HTERT RPE-1 (cell line): ENCODE measurements around the gene ALG1.
"Not testable (repeated sequence)": the region's sequence is repeated elsewhere in the genome, so short reads cannot be mapped to it uniquely, and the experiment has no call there.

ENCODE experiments used
- in situ Hi-C: fragments of 300-500 bp; cut with MboI; formaldehyde crosslinking; loops from 4 replicates; pipeline ENCODE4 v1.14.3; 2020; ENCODE audit warnings: low sequenced_read_pairs

Gene ALG1

DNA sequence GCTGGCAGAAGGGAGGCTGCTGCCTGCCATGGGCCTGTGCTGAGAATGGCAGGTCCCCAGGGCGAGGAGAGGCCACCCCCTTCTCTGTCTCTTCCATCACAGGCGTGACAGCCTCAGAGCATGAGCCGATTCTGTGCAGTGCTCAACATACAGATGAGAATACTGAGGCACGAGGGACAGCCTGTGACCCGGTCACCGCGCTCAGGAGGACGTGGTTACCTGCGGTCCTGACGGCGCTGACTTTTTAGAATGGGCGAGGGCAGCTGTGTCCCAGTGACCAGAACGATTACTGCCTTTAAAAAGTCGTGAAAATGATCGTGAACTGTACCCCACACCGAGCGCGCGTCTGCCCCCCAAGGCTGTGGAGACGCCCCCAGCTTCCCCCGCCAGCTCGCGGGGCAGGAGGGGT lies 25.4 kb downstream of the ALG1 start:
- in situ Hi-C loops: not testable (repeated sequence)

DNA sequence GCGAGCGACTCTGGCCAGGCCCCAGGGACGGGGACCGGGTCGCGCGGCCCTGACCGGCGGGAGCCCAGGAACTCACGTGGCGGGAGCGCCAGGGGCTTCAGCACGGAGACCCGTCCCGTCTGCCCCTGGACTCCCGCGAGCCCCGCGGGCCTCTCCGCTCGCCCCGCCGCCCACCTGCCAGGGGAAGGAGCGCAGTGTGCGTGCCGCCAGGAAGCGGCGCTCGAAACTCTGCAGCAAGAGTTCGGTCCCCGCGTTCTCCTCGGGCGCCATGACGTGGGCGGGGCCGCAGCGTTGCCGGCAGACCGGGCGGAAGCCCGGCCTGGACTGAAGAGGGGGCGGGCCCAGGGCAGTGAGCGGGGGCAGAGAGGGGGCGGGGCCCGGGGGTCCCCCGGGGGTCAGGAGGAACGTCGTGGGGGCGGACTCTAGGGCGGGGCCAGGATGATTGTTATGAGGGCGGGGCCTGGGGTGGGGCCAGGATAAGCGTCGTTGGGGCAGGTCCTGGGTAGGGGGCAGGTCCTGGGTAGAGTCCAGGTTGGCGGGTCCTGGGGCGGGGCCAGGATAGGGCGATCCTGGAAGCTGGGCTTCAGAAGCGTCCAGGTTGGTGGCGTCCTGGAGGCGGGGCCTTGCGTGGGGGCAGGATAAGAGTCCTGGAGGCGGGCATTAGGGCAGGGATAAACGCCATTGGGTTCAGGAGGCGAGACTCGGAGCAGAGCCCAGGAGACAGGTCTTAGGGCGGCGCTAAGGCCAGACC lies 26.0 kb downstream of the ALG1 start, which contains the start of gene EEF2KMT:
Gene EEF2KMT, minus strand, starts transcription at position 326 of the 751 bp plus-strand sequence. Its CDS starts 56 bp downstream, at position 270.
- in situ Hi-C loops: not testable (repeated sequence)

- in situ Hi-C loops: not testable (repeated sequence)
Measured at GRCh38 chr16:5098221-5099159, 26.8 kb downstream of the ALG1 start.

GRCh38 chr16:5099174-5099573 lies 27.5 kb downstream of the ALG1 start:
- in situ Hi-C loops: not testable (repeated sequence)

DNA sequence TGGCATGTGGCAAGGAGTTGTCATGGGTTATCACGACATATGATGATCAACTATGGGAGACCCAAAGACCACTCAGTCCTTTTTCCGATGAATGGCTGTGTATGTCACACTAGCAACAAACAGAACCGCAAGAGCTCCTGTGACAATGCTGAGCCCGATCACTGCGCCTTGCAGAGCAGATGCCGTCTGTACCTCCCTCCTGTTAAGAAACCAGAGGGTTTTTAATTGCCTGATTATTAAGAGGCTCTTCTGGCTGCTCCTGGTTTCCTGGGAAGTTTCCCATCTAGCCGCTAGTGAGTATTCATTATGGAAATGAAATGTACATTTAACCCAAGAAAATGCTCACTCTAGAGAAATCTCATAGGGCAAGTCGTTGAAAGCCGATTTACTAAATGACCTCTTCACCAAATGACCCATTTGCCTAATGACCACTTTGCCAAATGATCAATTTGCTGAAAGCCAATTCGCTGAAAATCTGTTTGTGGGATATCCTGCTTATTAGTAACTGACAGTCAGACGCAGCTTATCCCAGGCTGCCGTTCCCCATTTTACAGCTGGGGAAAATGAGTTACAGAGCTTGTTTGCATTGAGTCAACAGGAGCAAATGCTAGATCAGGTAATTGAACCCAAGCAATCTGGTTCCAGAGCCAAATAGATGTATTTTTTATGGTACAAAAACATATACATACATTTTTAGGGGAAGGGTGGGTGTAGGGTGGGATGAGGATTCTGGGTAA lies 31.8 kb downstream of the ALG1 start:
- in situ Hi-C loops: not testable (repeated sequence)

DNA sequence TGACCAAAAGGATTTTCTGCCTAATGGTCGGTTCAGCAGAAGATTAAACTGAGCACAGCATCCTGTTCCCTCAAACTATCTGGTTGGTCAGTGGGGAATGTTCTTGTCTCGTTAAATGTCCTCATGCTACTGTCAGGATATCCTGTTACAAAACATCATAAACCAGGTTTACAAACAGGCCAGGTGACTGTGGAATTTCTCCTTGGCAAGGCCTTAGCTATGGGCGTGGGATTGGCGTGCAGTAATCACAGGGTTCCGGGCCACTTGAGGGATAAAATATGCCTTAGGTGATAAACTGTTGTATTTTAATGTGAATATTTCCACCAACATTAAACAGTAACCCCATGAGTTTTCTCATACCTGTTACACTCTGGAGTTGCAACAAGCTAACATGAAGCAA lies 33.4 kb downstream of the ALG1 start:
- in situ Hi-C loops: not testable (repeated sequence)

GRCh38 chr16:5108505-5109158 lies 37.0 kb downstream of the ALG1 start:
- in situ Hi-C loops: no loop called here

- in situ Hi-C loops: not testable (repeated sequence)
Measured at GRCh38 chr16:5110933-5111332, 39.3 kb downstream of the ALG1 start.

DNA sequence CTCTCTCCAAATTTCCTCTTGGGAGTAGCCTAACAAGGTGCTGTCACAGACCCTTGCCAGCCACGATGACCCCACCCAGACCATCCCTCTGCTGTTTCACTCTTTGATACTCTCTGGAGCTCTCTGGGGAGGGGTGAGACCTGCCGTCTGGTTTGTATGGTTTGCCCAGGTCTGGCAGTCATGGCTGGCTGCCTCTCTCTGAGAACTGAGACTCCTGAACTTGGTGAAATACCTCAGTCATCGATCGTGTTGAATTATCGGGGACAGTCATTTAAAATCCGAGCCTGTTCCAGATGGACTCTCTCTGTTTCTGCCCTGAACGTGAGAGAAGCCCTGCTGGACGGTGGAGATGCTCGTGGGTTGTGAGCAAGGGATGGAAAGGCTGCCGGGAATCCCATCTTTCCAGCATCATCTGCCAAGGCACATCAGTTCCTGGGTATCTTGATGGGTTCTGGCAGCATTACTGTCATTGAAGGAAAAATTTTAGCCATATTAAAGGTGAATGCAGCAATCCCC lies 45.2 kb downstream of the ALG1 start:
- in situ Hi-C loops: not testable (repeated sequence)

DNA sequence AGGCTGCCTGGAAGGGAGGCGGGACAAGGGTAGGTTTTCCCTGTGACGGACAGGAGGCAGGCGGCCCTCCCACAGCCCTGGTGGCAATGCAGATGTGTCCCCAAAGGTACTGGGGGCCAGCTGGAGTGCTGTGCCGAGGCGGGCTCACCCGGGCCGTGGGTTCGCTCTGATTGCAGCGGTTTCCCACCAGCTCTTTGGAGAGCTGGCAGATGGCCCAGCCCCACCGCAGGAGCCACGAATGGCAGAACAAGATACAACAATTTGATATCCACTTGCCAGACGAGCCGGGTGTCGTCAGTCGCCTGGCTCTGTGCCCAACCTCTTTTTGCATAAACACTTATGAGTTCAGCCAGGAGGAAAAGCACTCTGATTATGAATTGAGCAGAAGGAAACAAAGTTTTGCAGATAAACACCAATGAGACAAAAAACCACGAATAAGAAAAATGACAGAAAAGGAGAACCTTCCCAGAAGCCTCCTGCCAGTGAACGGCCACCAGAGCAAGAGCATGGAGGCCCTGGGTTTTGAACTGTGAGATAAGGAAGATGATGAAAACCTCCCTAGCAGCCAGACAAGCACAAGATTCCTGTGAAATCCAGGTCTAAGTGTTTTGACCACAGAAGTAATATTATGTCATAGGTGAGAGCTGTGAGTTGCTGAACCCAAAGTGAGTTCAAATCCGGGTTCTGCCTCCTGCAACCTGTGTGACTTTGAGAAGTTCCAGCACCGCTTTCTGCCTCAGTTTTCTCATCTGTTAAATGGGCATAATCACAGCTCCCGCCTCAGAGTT lies 45.9 kb downstream of the ALG1 start:
- in situ Hi-C loops: not testable (repeated sequence)

DNA sequence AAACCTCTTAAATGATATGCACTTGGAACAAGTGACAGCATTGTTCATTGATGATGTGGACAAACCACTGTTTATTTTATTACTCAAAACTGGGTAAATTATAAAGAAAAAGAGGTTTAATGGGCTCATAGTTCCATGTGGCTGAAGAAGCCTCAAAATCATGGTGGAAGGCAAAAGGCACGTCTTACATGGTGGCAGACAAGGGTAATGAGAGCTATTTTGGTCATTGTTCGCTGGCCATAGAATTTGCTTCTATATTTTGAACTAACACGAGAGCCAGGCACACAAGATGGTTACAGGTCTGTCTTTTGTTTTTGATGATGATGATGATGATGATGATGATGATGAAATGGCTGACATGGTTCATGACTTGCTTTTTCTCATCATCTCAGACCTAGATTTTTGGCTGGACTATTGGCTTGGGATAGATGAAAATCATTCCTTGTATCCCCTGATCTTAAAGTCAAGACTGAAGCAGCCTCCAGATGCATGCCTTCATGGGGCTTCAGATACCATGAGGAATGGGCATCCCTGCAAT lies 59.9 kb downstream of the ALG1 start:
- in situ Hi-C loops: not testable (repeated sequence)

DNA sequence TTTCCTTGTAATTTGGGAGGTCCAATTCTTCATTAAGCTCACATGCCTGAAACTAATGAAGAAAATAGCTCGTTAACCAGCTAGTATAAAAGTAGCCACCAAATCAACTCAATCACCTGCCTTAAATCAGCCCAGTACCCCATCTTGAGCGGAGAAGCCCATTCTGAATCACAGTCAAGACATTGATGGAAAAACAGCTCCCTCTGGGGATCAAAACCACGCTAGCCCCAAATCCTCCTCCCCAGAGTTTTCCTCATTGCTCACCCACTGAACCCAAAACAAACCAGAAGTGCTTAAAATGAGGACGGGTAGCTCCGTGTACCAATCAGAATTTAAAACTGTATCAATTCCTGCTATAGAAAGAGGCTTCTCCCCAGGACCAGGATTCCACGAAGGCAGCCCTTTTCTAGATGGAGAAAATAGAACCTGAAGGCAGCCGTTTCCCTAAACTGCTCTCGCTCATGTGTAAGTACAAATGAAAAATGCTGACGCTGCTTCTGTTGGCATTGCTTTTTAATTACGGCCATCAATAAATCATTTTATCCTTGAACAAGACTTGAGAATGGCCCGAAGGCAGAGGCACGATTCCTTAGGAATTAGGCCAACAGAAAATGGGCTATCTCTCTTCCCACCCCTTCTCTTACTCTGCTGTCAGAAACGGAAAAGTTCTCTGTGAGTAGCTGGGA lies 61.4 kb downstream of the ALG1 start:
- in situ Hi-C loops: not testable (repeated sequence)

GRCh38 chr16:5134739-5135452 lies 63.3 kb downstream of the ALG1 start:
- in situ Hi-C loops: not testable (repeated sequence)
